HepG2 (cell line): Measurements from ENCODE around the gene ACTN4. TPM values are rescaled to one million over a fixed set of nuclear protein-coding genes. Genes with fewer than 3 reads are reported as not detected.

Source experiments
- DPF2 ChIP-seq: sonication (generic); formaldehyde crosslinking; IDR thresholded peaks from 2 replicates; pipeline ENCODE4 v1.4.0; 2020; ENCODE audit warnings: mild to moderate bottlenecking, low read depth, missing genetic modification reagents, borderline replicate concordance
- GABPB1 ChIP-seq: IDR thresholded peaks from 2 replicates; pipeline ENCODE4 v1.6.1; 2016; ENCODE audit warnings: mild to moderate bottlenecking, missing genetic modification reagents, moderate library complexity, missing compliant biosample characterization
- GFI1 ChIP-seq: sonication (generic); formaldehyde crosslinking; IDR thresholded peaks from 2 replicates; pipeline ENCODE4 v1.5.0; 2020; ENCODE audit warnings: missing genetic modification reagents, mild to moderate bottlenecking, borderline replicate concordance
- HDAC6 ChIP-seq: fragments of 200-600 bp; sonication (generic); IDR thresholded peaks from 2 replicates; pipeline ENCODE4 v1.7.0; 2017; ENCODE audit warnings: mild to moderate bottlenecking, antibody characterized with exemption, low read length, low read depth
- HOXA3 ChIP-seq: sonication (generic); formaldehyde crosslinking; IDR thresholded peaks from 2 replicates; pipeline ENCODE4 v1.5.0; 2020; ENCODE audit warnings: missing genetic modification reagents
- HOXA5 ChIP-seq: sonication (generic); formaldehyde crosslinking; IDR thresholded peaks from 2 replicates; pipeline ENCODE4 v1.4.0; 2020; ENCODE audit warnings: missing genetic modification reagents
- KLF11 ChIP-seq: IDR thresholded peaks from 2 replicates; pipeline ENCODE4 v1.6.1; 2016; ENCODE audit warnings: missing compliant biosample characterization
- KLF9 ChIP-seq: IDR thresholded peaks from 2 replicates; pipeline ENCODE4 v1.6.1; 2016; ENCODE audit warnings: low read depth
- PHF5A ChIP-seq: IDR thresholded peaks from one replicate; pipeline ENCODE4 v1.6.1; 2018; ENCODE audit warnings: low read depth, missing genetic modification reagents; ENCODE audit not compliant: unreplicated experiment
- SAP130 ChIP-seq: IDR thresholded peaks from 2 replicates; pipeline ENCODE4 v1.6.1; 2016; ENCODE audit warnings: low read depth
- SPEN ChIP-seq: sonication (generic); formaldehyde crosslinking; IDR thresholded peaks from 2 replicates; pipeline ENCODE4 v1.5.1; 2020; ENCODE audit warnings: low read depth, mild to moderate bottlenecking, missing genetic modification reagents
- TSC22D2 ChIP-seq: sonication (generic); formaldehyde crosslinking; IDR thresholded peaks from 2 replicates; pipeline ENCODE4 v1.5.1; 2020; ENCODE audit warnings: missing genetic modification reagents, mild to moderate bottlenecking, borderline replicate concordance
- ZBTB25 ChIP-seq: IDR thresholded peaks from 2 replicates; pipeline ENCODE4 v1.6.1; 2018; ENCODE audit warnings: missing genetic modification reagents
- ZC3H13 ChIP-seq: sonication (generic); formaldehyde crosslinking; IDR thresholded peaks from 2 replicates; pipeline ENCODE4 v1.8.1; 2023; ENCODE audit warnings: mild to moderate bottlenecking, missing genetic modification reagents, moderate library complexity
- ZNF12 ChIP-seq: sonication (generic); formaldehyde crosslinking; IDR thresholded peaks from 2 replicates; pipeline ENCODE4 v1.5.0; 2020; ENCODE audit warnings: missing genetic modification reagents
- ZNF335 ChIP-seq: sonication (generic); formaldehyde crosslinking; IDR thresholded peaks from 2 replicates; pipeline ENCODE4 v1.4.0; 2020; ENCODE audit warnings: missing genetic modification reagents
- ZNF790 ChIP-seq: sonication (generic); formaldehyde crosslinking; IDR thresholded peaks from 2 replicates; pipeline ENCODE4 v1.8.0; 2022; ENCODE audit warnings: missing genetic modification reagents, mild to moderate bottlenecking, borderline replicate concordance
- ZNF841 ChIP-seq: sonication (generic); formaldehyde crosslinking; IDR thresholded peaks from 2 replicates; pipeline ENCODE4 v1.8.1; 2023; ENCODE audit warnings: missing genetic modification reagents, borderline replicate concordance
- ZNF883 ChIP-seq: sonication (generic); formaldehyde crosslinking; IDR thresholded peaks from 2 replicates; pipeline ENCODE4 v1.5.1; 2020; ENCODE audit warnings: mild to moderate bottlenecking, missing genetic modification reagents; ENCODE audit errors: not compliant biosample characterization
- polyA plus RNA-seq, 8 experiments: library from polyadenylated mRNA; depleted of rRNA in 3 of 8; stranded (reverse) in 7 of 8; unstranded in 1 of 8; fragments of >200 nt; fragmentation: Illumina TruSeq in 4 of 8; extraction: Trizol in 4 of 8; gene quantifications; 2 replicates each; pipeline versions ENCODE4 v1.2.1 to v1.2.3, GENCODE V29; 2011 to 2016; ENCODE audit warnings: low read depth in 4 of 8, missing spikeins in 1 of 8, mixed read lengths in 1 of 8; ENCODE audit not compliant: insufficient read depth in 1 of 8
- total RNA-seq, 5 experiments: library from RNA; depleted of rRNA; stranded (reverse); fragments of >200 nt; fragmentation: Illumina TruSeq; extraction: Trizol; gene quantifications; 2 replicates each; pipeline ENCODE4 v1.2.3, GENCODE V29; 2016; ENCODE audit warnings: low read depth in 1 of 5
- TF ChIP-seq, protein P1 (sequence below): sonication (generic); formaldehyde crosslinking; IDR thresholded peaks from 2 replicates; pipeline ENCODE4 v1.5.0; 2020; ENCODE audit warnings: missing genetic modification reagents
- TF ChIP-seq, protein P2 (sequence below): fragments of 450-650 bp; IDR thresholded peaks from 2 replicates; pipeline ENCODE4 v1.6.1; 2017; ENCODE audit warnings: mild to moderate bottlenecking

The ACTN4 gene
- total and polyA plus RNA-seq, 2 of the 13 experiments (the other 11 are each of a cell fraction or from before 2014, with no cell fraction given), result 171 to 192 TPM

DNA sequence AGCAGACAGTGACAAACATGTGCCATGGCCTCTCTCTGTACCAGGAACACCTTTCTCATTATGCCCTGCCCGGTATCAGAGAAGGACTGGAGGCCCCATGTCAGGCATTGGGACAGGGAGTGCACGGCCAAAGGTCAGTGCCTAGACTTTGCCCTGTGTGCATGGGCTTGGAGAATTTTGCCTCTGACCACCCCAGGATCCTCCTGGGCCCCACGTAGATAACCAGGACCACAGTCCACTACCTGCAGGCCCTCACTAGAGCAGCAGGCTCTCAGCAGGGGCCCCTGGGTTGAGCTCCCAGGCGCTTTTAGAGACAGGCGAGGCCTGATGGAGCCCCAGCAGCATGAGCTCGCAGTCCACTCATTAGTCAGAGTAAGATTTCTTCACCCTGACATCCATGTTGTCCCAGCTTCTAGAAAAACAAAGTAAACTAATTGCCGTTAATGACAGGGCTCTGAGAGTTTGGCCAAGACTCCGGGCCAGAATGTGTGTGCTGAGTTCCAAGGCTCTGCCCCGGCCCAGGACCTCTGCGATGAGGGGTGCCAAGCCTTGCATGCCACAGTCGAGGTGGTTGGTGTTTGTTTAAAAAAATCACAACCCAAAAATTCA lies 54.1 kb downstream of the ACTN4 start (continued):
- TF ChIP-seq ZNF12 (CRISPR knock-in tag) (peak; percentile 38; the same call in 1 of the 2 replicates), SAP130 (CRISPR knock-in tag) (peak; percentile 81), ZNF790 (CRISPR knock-in tag) (no peak), HOXA5 (CRISPR knock-in tag) (peak; percentile 24; the same call in 1 of the 2 replicates), ZNF335 (CRISPR knock-in tag) (no peak), ZNF883 (CRISPR knock-in tag) (peak; percentile 40), DPF2 (peak; percentile 84; the same call in 1 of the 2 replicates), ZBTB25 (no peak), HOXA3 (peak; percentile 94), ZNF841 (CRISPR knock-in tag) (no peak), TSC22D2 (CRISPR knock-in tag) (no peak; the same call in 1 of the 2 replicates), SPEN (CRISPR knock-in tag) (peak; percentile 90), GFI1 (CRISPR knock-in tag) (peak; percentile 86), ZC3H13 (CRISPR knock-in tag) (no peak), PHF5A (CRISPR knock-in tag) (peak; percentile 69), KLF9 (0 out of 2 replicates have a peak, but pooled peaks have one; percentile 30), GABPB1 (CRISPR knock-in tag) (peak; percentile 35; the same call in 1 of the 2 replicates), KLF11 (CRISPR knock-in tag) (no peak), HDAC6 (no peak)
- TF ChIP-seq, protein P1, sequence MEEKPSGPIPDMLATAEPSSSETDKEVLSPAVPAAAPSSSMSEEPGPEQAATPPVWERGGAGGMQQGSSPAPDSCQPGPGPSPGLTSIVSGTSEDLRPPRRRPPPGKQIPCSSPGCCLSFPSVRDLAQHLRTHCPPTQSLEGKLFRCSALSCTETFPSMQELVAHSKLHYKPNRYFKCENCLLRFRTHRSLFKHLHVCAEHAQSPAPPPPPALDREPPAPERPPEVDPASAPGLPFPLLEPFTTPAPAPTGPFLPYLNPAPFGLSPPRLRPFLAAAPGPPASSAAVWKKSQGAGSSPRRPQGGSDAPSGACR (CRISPR knock-in tag), result peak; percentile 85
- TF ChIP-seq, protein P2, sequence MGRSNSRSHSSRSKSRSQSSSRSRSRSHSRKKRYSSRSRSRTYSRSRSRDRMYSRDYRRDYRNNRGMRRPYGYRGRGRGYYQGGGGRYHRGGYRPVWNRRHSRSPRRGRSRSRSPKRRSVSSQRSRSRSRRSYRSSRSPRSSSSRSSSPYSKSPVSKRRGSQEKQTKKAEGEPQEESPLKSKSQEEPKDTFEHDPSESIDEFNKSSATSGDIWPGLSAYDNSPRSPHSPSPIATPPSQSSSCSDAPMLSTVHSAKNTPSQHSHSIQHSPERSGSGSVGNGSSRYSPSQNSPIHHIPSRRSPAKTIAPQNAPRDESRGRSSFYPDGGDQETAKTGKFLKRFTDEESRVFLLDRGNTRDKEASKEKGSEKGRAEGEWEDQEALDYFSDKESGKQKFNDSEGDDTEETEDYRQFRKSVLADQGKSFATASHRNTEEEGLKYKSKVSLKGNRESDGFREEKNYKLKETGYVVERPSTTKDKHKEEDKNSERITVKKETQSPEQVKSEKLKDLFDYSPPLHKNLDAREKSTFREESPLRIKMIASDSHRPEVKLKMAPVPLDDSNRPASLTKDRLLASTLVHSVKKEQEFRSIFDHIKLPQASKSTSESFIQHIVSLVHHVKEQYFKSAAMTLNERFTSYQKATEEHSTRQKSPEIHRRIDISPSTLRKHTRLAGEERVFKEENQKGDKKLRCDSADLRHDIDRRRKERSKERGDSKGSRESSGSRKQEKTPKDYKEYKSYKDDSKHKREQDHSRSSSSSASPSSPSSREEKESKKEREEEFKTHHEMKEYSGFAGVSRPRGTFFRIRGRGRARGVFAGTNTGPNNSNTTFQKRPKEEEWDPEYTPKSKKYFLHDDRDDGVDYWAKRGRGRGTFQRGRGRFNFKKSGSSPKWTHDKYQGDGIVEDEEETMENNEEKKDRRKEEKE, result no peak
